Upper lobe of left lung (tissue), 4 donors: ENCODE measurements around the gene XKR7.

Source experiments
- EP300 ChIP-seq, 4 donors: sonication (generic); formaldehyde crosslinking; IDR thresholded peaks; one replicate each; pipeline ENCODE4 v1.5.1; 2017; ENCODE audit warnings: antibody characterized with exemption in 4 of 4, control low read depth in 2 of 4
- POLR2A ChIP-seq, 4 donors: fragments of 450-650 bp; IDR thresholded peaks; one replicate each; pipeline ENCODE4 v1.5.1; 2016 to 2017; ENCODE audit warnings: antibody characterized with exemption in 4 of 4, mild to moderate bottlenecking in 2 of 4
- POLR2AphosphoS5 ChIP-seq, 2 donors: sonication (generic); formaldehyde crosslinking; IDR thresholded peaks; one replicate each; pipeline ENCODE4 v1.5.1; 2017; ENCODE audit warnings: antibody characterized with exemption in 2 of 2
- TF ChIP-seq, protein P1 (sequence below), 6 experiments: fragments of 450-650 bp in 4 of 6; fragments of 200-600 bp in 2 of 6; sonication (generic) in 2 of 6; IDR thresholded peaks; one replicate each; pipeline ENCODE4 v1.5.1; 2016 to 2019; ENCODE audit warnings: antibody characterized with exemption in 6 of 6

DNA sequence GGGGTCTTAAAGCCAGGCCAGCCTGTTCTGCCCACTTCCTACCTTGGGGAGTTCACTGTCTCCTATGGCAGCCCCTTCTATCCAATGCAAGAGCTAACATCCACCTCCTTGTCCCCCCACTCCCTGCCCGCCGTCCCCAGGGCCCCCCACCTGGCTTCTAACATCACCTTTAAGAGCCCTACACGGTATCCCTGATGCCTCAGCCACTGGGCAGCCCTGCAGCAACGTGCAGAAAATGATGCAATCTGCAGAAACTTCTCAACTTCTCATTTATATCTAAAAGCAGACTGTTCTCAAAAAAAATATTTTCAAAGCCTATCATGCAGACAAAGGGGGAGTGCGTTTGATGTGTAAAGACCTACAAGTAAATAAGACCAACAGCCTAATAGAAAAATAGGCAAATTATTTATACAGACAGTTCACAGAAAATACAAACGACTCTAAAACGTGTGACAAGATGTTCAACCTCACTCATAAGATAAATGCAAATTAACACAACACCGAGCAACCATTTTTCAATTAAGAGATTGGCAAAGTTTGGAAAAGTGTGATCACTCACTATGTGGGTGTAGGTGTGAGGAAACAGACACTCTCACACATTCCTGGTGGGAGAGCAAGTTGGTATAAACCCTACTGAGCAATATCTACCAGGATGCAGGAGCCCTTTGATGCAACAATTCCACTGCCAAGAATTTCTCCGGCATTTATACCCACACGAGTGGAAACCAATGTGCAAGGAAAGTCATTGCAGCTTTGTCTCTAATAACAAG, 69.0 kb downstream of the XKR7 start:
- TF ChIP-seq, protein P1, sequence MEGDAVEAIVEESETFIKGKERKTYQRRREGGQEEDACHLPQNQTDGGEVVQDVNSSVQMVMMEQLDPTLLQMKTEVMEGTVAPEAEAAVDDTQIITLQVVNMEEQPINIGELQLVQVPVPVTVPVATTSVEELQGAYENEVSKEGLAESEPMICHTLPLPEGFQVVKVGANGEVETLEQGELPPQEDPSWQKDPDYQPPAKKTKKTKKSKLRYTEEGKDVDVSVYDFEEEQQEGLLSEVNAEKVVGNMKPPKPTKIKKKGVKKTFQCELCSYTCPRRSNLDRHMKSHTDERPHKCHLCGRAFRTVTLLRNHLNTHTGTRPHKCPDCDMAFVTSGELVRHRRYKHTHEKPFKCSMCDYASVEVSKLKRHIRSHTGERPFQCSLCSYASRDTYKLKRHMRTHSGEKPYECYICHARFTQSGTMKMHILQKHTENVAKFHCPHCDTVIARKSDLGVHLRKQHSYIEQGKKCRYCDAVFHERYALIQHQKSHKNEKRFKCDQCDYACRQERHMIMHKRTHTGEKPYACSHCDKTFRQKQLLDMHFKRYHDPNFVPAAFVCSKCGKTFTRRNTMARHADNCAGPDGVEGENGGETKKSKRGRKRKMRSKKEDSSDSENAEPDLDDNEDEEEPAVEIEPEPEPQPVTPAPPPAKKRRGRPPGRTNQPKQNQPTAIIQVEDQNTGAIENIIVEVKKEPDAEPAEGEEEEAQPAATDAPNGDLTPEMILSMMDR (IDR thresholded peaks at IDR 0.05) = no peak
- TF ChIP-seq POLR2A (IDR thresholded peaks at IDR 0.05) (no peak), POLR2AphosphoS5 (IDR thresholded peaks at IDR 0.05) (no peak), EP300 (IDR thresholded peaks at IDR 0.05) (no peak)
